ENCODE measurements around the gene FAM222A. TPM values are rescaled to one million over a fixed set of nuclear protein-coding genes. Genes with fewer than 3 reads are reported as not detected.

Gene FAM222A
- total RNA-seq, 1 experiment from 2014 or later = 2.8 TPM

DNA sequence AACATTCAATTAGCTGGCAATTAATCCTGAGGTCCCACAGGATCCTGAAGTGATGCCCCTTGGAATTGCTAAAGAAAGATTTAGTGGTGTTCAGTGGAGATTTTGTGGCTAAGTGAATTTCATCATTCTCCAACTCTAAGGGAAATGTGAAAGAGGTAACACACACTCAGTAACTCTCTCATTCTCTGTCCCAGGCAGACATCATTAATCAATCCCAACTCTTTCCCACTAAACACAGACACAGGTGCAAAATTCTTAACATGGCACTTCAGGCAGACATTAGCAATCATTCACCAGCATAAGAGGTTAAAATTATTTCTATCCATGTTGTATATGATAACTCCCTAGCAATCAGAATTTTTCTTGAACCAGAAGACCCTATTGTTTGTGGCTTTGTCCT lies 79.4 kb downstream of the FAM222A start:
- Histone ChIP-seq H3K18ac (ENCODE audit: insufficient read length, low read depth, low read length) (no peak overlapping the region), H2AK5ac (ENCODE audit: insufficient read length, low read length) (no peak overlapping the region), H4K91ac (ENCODE audit: insufficient read length, low read depth, low read length) (no peak overlapping the region), H3T11ph (ENCODE audit: low read length) (no peak overlapping the region), H3K9ac (ENCODE audit: extremely low read depth, insufficient read length, low read length) (no peak overlapping the region), H3K4me2 (ENCODE audit: insufficient read depth, insufficient read length, low read length) (no peak overlapping the region), H2AFZ (ENCODE audit: low read length) (no peak overlapping the region), H3K4ac (ENCODE audit: low read depth, low read length) (no peak overlapping the region), H2BK15ac (ENCODE audit: low read depth, low read length) (no peak overlapping the region), H3K56ac (ENCODE audit: insufficient read length, low read depth, low read length) (no peak overlapping the region), H2BK20ac (ENCODE audit: low read depth, low read length, poor library complexity, severe bottlenecking) (no peak overlapping the region), H3K79me1 (ENCODE audit: insufficient read depth, low read depth, low read length, poor library complexity, severe bottlenecking) (no peaks in the 10 kb centered on the region), H3K23me2 (ENCODE audit: insufficient read length, low read depth, low read length, poor library complexity, severe bottlenecking) (no peaks in the 10 kb centered on the region), H3K14ac (ENCODE audit: insufficient read depth, low read length) (no peak overlapping the region), H3K27me3 (ENCODE audit: insufficient read depth, low read length) (no peaks in the 10 kb centered on the region), H2BK12ac (ENCODE audit: insufficient read length, low read depth, low read length) (no peak overlapping the region), H3K4me1 (ENCODE audit: insufficient read depth, low read length) (no peaks in the 10 kb centered on the region), H4K8ac (replicated peaks; ENCODE audit: insufficient read length, low read depth, low read length) (no peak overlapping the region), H3K9me3 (ENCODE audit: control insufficient read depth, low read depth, low read length) (no peaks in the 10 kb centered on the region), H3K79me2 (ENCODE audit: insufficient read depth, low read length) (no peaks in the 10 kb centered on the region), H4K5ac (ENCODE audit: insufficient read length, low read depth, low read length) (no peak overlapping the region), H2BK5ac (ENCODE audit: insufficient read length, low read length) (no peak overlapping the region), H3K23ac (ENCODE audit: insufficient read length, low read depth, low read length) (no peak overlapping the region), H3K27ac (ENCODE audit: insufficient read length, low read depth, low read length) (no peak overlapping the region), H4K20me1 (ENCODE audit: control insufficient read depth, insufficient read depth, insufficient read length) (no peaks in the 10 kb centered on the region), H2BK120ac (ENCODE audit: low read depth, low read length, poor library complexity, severe bottlenecking) (no peak overlapping the region)
- H3K27me3 Mint-ChIP-seq (ENCODE audit: low read depth) = no peaks in the 10 kb centered on the region
- no peak overlapping the region; a peak in 1 of 7 replicates for H3K27ac Mint-ChIP-seq
- no peak overlapping the region for H3K4me3 Mint-ChIP-seq
- H3K36me3 Mint-ChIP-seq (ENCODE audit: insufficient read depth in 1 of 3, low read depth in 3 of 3) = peaks cover 0 to 10% (median 8%) of the 10 kb centered on the region in 3 experiments; a peak in 3 of 7 replicates
- no peaks in the 10 kb centered on the region for H3K9me3 Mint-ChIP-seq
- DNase-seq = no peak
- peaks cover 10 to 12% of the 10 kb centered on the region in 2 experiments for H3K4me1 Mint-ChIP-seq
- TF ChIP-seq CTCF (conservative IDR thresholded peaks at IDR 0.05) = no peak

Data from H9 (cell line).